Glutamatergic neuron (in vitro differentiated cells): ENCODE data around the gene AGFG2. TPM values are rescaled to one million over a fixed set of nuclear protein-coding genes. Genes with fewer than 3 reads are reported as not detected.

Source experiments
- DNase-seq: peaks from one replicate; pipeline ENCODE4 v3.0.0; 2022
- H3K27ac Mint-ChIP-seq: one replicate; pipeline ENCODE4 v1.8.0; 2020; ENCODE audit warnings: mild to moderate bottlenecking, mixed read lengths, inconsistent platforms; ENCODE audit not compliant: unreplicated experiment
- H3K27me3 Mint-ChIP-seq: one replicate; pipeline ENCODE4 v1.8.0; 2020; ENCODE audit warnings: mild to moderate bottlenecking, moderate library complexity, mixed read lengths, inconsistent platforms; ENCODE audit not compliant: unreplicated experiment
- H3K36me3 Mint-ChIP-seq: one replicate; pipeline ENCODE4 v1.8.0; 2020; ENCODE audit warnings: mild to moderate bottlenecking, mixed read lengths, inconsistent platforms; ENCODE audit not compliant: unreplicated experiment
- H3K4me1 Mint-ChIP-seq: one replicate; pipeline ENCODE4 v1.8.0; 2020; ENCODE audit warnings: mild to moderate bottlenecking, low read depth, mixed read lengths, inconsistent platforms; ENCODE audit not compliant: unreplicated experiment
- H3K4me3 Mint-ChIP-seq: one replicate; pipeline ENCODE4 v1.8.0; 2020; ENCODE audit warnings: mild to moderate bottlenecking, mixed read lengths, inconsistent platforms; ENCODE audit not compliant: unreplicated experiment
- H3K9me3 Mint-ChIP-seq: one replicate; pipeline ENCODE4 v1.8.0; 2020; ENCODE audit warnings: mild to moderate bottlenecking, moderate library complexity, mixed read lengths, inconsistent platforms; ENCODE audit not compliant: unreplicated experiment
- CTCF ChIP-seq: fragments of 200-600 bp; sonication (generic); IDR thresholded peaks from one replicate; pipeline ENCODE4 v1.5.0; 2021; ENCODE audit not compliant: partially characterized antibody, unreplicated experiment
- total RNA-seq: library from RNA; stranded (reverse); fragmentation: NEBNext Ultra II Directional; extraction: Animal tissue kit (Norgen Biotek cat#: 25700); gene quantifications from one replicate; pipeline ENCODE4 v1.2.1, GENCODE V29; 2021; ENCODE audit not compliant: unreplicated experiment

Gene AGFG2
- total RNA-seq, 1 donor from 2014 or later = 5.7 TPM

- no peak for TF ChIP-seq CTCF
- H3K27ac Mint-ChIP-seq = peak overlapping the region; percentile 98
- no peak for DNase-seq
- peak overlapping the region; percentile 99 for H3K4me3 Mint-ChIP-seq
- peaks cover 22% of the 10 kb centered on the region for H3K4me1 Mint-ChIP-seq
- peaks cover 12% of the 10 kb centered on the region for H3K9me3 Mint-ChIP-seq
- H3K27me3 Mint-ChIP-seq = peaks cover 13% of the 10 kb centered on the region
- H3K36me3 Mint-ChIP-seq = no peaks in the 10 kb centered on the region
Observed at GRCh38 chr7:100584054-100584682, 45.2 kb downstream of the AGFG2 start.

- no peaks in the 10 kb centered on the region for H3K36me3 Mint-ChIP-seq
- H3K4me1 Mint-ChIP-seq = peaks cover 22% of the 10 kb centered on the region
- H3K9me3 Mint-ChIP-seq = peaks cover 12% of the 10 kb centered on the region
- H3K27ac Mint-ChIP-seq = peak overlapping the region; percentile 98
- peak overlapping the region; percentile 99 for H3K4me3 Mint-ChIP-seq
- no peak for TF ChIP-seq CTCF
- DNase-seq = peak; percentile 61
- peaks cover 11% of the 10 kb centered on the region for H3K27me3 Mint-ChIP-seq
Observed at GRCh38 chr7:100584683-100585510, 45.9 kb downstream of the AGFG2 start.

- Mint-ChIP-seq H3K4me3 (peak within 1 kb of the TSS; percentile 99), H3K27me3 (peaks cover 11% of the 10 kb centered on the region), H3K36me3 (no peaks in the 10 kb centered on the region), H3K4me1 (peaks cover 27% of the 10 kb centered on the region), H3K27ac (peak within 1 kb of the TSS; percentile 98), H3K9me3 (peaks cover 14% of the 10 kb centered on the region)
- no peak for TF ChIP-seq CTCF
- peak; percentile 62 for DNase-seq
Observed at GRCh38 chr7:100585511-100586265, 46.7 kb downstream of the AGFG2 start, which contains the start of gene LRCH4. Gene LRCH4 (minus strand): TSS chr7:100586129. CDS start chr7:100586100, 29 bp downstream.

- H3K27me3 Mint-ChIP-seq = peaks cover 11% of the 10 kb centered on the region
- no peaks in the 10 kb centered on the region for H3K36me3 Mint-ChIP-seq
- H3K27ac Mint-ChIP-seq = peak within 1 kb of the TSS; percentile 98
- DNase-seq = peak; percentile 99
- no peak for TF ChIP-seq CTCF
- peaks cover 12% of the 10 kb centered on the region for H3K9me3 Mint-ChIP-seq
- peaks cover 24% of the 10 kb centered on the region for H3K4me1 Mint-ChIP-seq
- H3K4me3 Mint-ChIP-seq = peak within 1 kb of the TSS; percentile 99
Observed at GRCh38 chr7:100586266-100587025, 47.4 kb downstream of the AGFG2 start, which contains the start of gene FBXO24. Gene FBXO24 (plus strand): TSS chr7:100586328. CDS start chr7:100586626, 298 bp downstream.
